CD4-positive, alpha-beta T cell treated with Interleukin-1 beta for 1 hour (primary cell): ENCODE results near the gene CDK1.

ENCODE experiments used
- DNase-seq, 2 donors: peaks; one replicate each; pipeline ENCODE4 v3.0.0-alpha.2; 2020 to 2022

The CDK1 gene

GRCh38 chr10:60778971-60779796 lies 906 bp downstream of the CDK1 start:
- no peak for DNase-seq

- DNase-seq = no peak
These were observed 3.4 kb downstream of the CDK1 start for GRCh38 chr10:60781661-60782060.

GRCh38 chr10:60784641-60785040 lies 6.4 kb downstream of the CDK1 start:
- DNase-seq = no peak

GRCh38 chr10:60788544-60788943 lies 10.3 kb downstream of the CDK1 start:
- no peak for DNase-seq

GRCh38 chr10:60789340-60789739 lies 11.1 kb downstream of the CDK1 start:
- no peak for DNase-seq

GRCh38 chr10:60794953-60795352 lies 16.7 kb downstream of the CDK1 start:
- no peak for DNase-seq

GRCh38 chr10:60795465-60796202 lies 17.4 kb downstream of the CDK1 start:
- DNase-seq = no peak

- no peak for DNase-seq
These were observed 18.2 kb downstream of the CDK1 start for GRCh38 chr10:60796481-60796880.

GRCh38 chr10:60797200-60797599 lies 18.9 kb downstream of the CDK1 start:
- DNase-seq = no peak

GRCh38 chr10:60798031-60798430 lies 19.8 kb downstream of the CDK1 start:
- DNase-seq = no peak

- DNase-seq = no peak
These were observed 20.6 kb downstream of the CDK1 start for GRCh38 chr10:60798870-60799269.

- no peak for DNase-seq
These were observed 21.8 kb downstream of the CDK1 start for GRCh38 chr10:60799971-60800650.

- no peak for DNase-seq
These were observed 22.6 kb downstream of the CDK1 start for GRCh38 chr10:60800918-60801317.

GRCh38 chr10:60801522-60801921 lies 23.2 kb downstream of the CDK1 start:
- DNase-seq = no peak

- DNase-seq = no peak
These were observed 25.2 kb downstream of the CDK1 start for GRCh38 chr10:60803433-60803832.

GRCh38 chr10:60803865-60804264 lies 25.6 kb downstream of the CDK1 start:
- no peak for DNase-seq

- DNase-seq = no peak
These were observed 28.6 kb downstream of the CDK1 start for GRCh38 chr10:60806921-60807320.

GRCh38 chr10:60807499-60807898 lies 29.2 kb downstream of the CDK1 start:
- DNase-seq = no peak

- no peak for DNase-seq
These were observed 29.8 kb downstream of the CDK1 start for GRCh38 chr10:60808036-60808435.

- DNase-seq = no peak
These were observed 30.9 kb downstream of the CDK1 start for GRCh38 chr10:60809157-60809556.

GRCh38 chr10:60810437-60811182 lies 32.3 kb downstream of the CDK1 start:
- DNase-seq = no peak

GRCh38 chr10:60816628-60817397 lies 38.5 kb downstream of the CDK1 start:
- DNase-seq = peak; percentile 31 to 63
